ENCODE results near the gene SGMS1. TPM values are rescaled to one million over a fixed set of nuclear protein-coding genes. Genes with fewer than 3 reads are reported as not detected.
A peak's percentile ranks its signal among the peaks of the same experiment; 100 is the strongest.

The SGMS1 gene
- total RNA-seq, 6 experiments from 2014 or later = 13.6 to 49.8 (median 20.0) TPM

DNA sequence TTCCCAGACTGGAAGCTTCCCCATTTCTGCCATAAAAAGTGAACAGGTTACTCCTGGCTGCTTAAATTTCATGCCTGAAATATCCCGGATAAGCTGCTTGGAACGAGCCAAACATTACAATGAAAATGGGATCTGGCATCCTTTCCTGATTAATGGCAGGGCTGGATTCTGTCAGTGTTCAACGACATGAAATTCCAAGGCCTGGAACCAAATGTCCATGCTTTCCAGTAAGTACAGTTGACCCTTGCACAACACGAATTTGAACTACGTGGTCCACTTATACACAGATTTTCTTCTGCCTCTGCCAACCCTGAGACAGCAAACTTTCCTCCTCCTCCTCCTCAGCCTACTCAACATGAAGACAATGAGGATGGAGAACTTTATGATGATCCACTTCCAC, 65.4 kb downstream of the SGMS1 start:
- ATAC-seq = no peak
- no peaks in the 10 kb centered on the region for H3K27me3 ChIP-seq
- WGBS (ENCODE audit: insufficient coverage, low coverage, low lambda C conversion rate, missing lambda C conversion rate) = 34% methylated on average over 5 of the region's 5 CpGs
- H3K9me3 ChIP-seq = no peaks in the 10 kb centered on the region
- H3K27ac ChIP-seq = no peak overlapping the region
- intact Hi-C loops (cut with DNase I) = no loop called here
- TF ChIP-seq, protein P1, sequence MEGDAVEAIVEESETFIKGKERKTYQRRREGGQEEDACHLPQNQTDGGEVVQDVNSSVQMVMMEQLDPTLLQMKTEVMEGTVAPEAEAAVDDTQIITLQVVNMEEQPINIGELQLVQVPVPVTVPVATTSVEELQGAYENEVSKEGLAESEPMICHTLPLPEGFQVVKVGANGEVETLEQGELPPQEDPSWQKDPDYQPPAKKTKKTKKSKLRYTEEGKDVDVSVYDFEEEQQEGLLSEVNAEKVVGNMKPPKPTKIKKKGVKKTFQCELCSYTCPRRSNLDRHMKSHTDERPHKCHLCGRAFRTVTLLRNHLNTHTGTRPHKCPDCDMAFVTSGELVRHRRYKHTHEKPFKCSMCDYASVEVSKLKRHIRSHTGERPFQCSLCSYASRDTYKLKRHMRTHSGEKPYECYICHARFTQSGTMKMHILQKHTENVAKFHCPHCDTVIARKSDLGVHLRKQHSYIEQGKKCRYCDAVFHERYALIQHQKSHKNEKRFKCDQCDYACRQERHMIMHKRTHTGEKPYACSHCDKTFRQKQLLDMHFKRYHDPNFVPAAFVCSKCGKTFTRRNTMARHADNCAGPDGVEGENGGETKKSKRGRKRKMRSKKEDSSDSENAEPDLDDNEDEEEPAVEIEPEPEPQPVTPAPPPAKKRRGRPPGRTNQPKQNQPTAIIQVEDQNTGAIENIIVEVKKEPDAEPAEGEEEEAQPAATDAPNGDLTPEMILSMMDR (IDR thresholded peaks at IDR 0.05) = no peak
- H3K4me3 ChIP-seq = no peak overlapping the region
- no peaks in the 10 kb centered on the region for H3K36me3 ChIP-seq
- H3K4me1 ChIP-seq = peaks cover 0 to 53% (median 14%) of the 10 kb centered on the region in 4 donors
- DNase-seq = no peak

- DNase-seq = no peak
- Histone ChIP-seq H3K4me1 (peaks cover 0 to 45% (median 12%) of the 10 kb centered on the region in 4 donors), H3K9me3 (no peaks in the 10 kb centered on the region), H3K4me3 (no peak overlapping the region), H3K27me3 (no peaks in the 10 kb centered on the region), H3K27ac (no peak overlapping the region), H3K36me3 (no peaks in the 10 kb centered on the region)
- intact Hi-C loops (cut with DNase I) = no loop called here
- WGBS (ENCODE audit: insufficient coverage, low coverage, low lambda C conversion rate, missing lambda C conversion rate) = 77% methylated on average over 1 of the region's 1 CpG
- no peak for TF ChIP-seq POLR2A (IDR thresholded peaks at IDR 0.05)
- TF ChIP-seq, protein P1 (IDR thresholded peaks at IDR 0.05) = no peak
- no peak for ATAC-seq
Observed at GRCh38 chr10:50557130-50557682, 66.5 kb downstream of the SGMS1 start.

- H3K4me1 ChIP-seq = peaks cover 0 to 37% (median 7%) of the 10 kb centered on the region in 4 donors
- no peak for TF ChIP-seq POLR2A (IDR thresholded peaks at IDR 0.05)
- TF ChIP-seq, protein P1 (IDR thresholded peaks at IDR 0.05) = no peak
- ATAC-seq = peak in 2 of 4 donors; percentile 10 to 15
- no peaks in the 10 kb centered on the region for H3K9me3 ChIP-seq
- no peak overlapping the region for H3K27ac ChIP-seq
- H3K27me3 ChIP-seq = no peaks in the 10 kb centered on the region
- no peaks in the 10 kb centered on the region for H3K36me3 ChIP-seq
- no peak overlapping the region for H3K4me3 ChIP-seq
- intact Hi-C loops (cut with DNase I) = no loop called here
- WGBS (ENCODE audit: insufficient coverage, low coverage, low lambda C conversion rate, missing lambda C conversion rate) = 70% methylated on average over 9 of the region's 9 CpGs
- DNase-seq = no peak
Observed at GRCh38 chr10:50556237-50557120, 67.3 kb downstream of the SGMS1 start.

- TF ChIP-seq, protein P1 (IDR thresholded peaks at IDR 0.05) = peak in 2 of 4 donors; percentile 25 to 26
- TF ChIP-seq POLR2A (IDR thresholded peaks at IDR 0.05) = no peak
- H3K9me3 ChIP-seq = no peaks in the 10 kb centered on the region
- 46% methylated on average over 2 of the region's 3 CpGs for WGBS (ENCODE audit: insufficient coverage, low coverage, low lambda C conversion rate, missing lambda C conversion rate)
- H3K27me3 ChIP-seq = no peaks in the 10 kb centered on the region
- H3K36me3 ChIP-seq = no peaks in the 10 kb centered on the region
- H3K4me3 ChIP-seq = no peak overlapping the region
- H3K4me1 ChIP-seq = peaks cover 0 to 37% (median 7%) of the 10 kb centered on the region in 4 donors
- DNase-seq (no peak), ATAC-seq (peak; percentile 28 to 51 (median 48))
- intact Hi-C loops (cut with DNase I) = no loop called here
- no peak overlapping the region for H3K27ac ChIP-seq
Observed at GRCh38 chr10:50554995-50555568, 68.7 kb downstream of the SGMS1 start.
